GM04503 (cell line): ENCODE results near the gene PLEKHG4B.

ENCODE experiments used
- DNase-seq: peaks from one replicate; pipeline ENCODE4 v3.0.0-alpha.2; 2012; ENCODE audit warnings: low read depth

PLEKHG4B gene

DNA sequence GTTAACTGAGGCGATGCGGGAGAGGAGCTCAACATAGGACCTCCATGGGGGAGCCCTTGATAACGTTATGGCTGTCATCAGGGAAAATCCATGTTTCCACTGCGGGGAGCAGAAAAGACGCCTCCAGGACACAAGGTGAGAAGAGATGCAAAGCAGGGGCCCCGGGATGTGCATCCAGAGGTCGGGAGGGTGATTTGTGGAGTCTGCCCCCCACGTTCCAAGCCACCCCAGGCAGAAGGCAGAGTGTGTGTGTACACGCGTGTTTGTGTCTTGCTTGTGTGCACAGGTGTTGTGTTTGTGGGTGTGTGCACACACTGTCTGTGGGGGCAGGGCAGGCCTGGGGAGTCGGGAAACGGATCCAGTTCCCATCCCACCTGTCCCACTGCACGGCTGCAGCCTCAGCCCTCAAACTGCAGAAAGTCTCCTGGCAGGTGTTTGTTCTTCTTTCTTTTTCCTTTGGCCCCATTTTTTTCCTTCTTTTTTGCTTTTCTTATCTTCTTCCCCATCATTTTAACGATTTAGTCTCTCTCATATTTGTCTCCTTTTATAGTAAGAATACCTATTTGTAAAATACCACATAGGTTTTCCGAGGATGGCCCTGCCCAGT, 17.4 kb upstream of the PLEKHG4B start:
- no peak for DNase-seq

DNA sequence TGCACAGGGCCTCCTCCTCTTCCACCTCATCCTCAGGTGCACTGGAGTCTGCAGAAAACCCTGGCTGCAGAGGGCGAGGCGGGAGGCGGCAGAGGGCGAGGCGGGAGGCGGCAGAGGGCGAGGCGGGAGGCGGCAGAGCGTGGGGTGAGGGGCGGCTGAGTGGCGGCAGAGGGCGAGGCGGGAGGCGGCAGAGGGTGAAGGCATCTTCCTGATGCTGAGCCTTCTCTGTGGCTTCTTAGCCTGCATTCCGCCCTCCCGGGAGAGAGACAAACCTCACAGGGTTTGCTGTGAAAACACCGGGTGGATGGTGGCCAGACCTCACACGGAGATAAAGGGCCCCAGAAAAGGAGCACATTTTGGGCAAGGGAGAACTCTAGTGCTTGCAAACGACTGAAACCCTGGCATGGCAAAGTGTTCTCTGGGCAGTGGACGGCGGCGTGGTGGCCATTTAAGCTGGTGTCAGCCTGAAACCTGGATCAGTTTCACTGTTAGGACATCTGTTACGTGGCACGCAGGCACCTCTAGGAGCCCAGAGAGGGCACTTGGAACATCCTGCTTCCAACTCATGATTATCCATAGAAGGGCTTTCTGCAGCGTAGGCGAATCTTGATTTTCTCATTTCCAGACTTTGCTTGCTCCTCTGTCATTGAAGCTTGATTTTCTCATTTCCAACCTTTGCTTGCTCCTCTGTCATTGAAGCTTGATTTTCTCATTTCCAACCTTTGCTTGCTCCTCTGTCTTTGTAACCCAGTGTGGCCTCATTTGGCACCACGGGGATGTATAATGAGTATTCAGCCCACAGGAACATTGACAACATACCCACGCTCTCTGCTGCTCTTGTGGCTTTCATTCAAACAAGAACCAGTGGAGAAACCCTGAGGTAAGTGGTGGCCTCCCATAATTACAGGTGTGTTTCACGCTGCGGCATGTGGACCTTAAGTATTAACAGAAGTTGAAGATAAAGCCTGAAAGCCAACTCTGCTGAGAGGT, 16.3 kb upstream of the PLEKHG4B start:
- DNase-seq, result no peak

DNA sequence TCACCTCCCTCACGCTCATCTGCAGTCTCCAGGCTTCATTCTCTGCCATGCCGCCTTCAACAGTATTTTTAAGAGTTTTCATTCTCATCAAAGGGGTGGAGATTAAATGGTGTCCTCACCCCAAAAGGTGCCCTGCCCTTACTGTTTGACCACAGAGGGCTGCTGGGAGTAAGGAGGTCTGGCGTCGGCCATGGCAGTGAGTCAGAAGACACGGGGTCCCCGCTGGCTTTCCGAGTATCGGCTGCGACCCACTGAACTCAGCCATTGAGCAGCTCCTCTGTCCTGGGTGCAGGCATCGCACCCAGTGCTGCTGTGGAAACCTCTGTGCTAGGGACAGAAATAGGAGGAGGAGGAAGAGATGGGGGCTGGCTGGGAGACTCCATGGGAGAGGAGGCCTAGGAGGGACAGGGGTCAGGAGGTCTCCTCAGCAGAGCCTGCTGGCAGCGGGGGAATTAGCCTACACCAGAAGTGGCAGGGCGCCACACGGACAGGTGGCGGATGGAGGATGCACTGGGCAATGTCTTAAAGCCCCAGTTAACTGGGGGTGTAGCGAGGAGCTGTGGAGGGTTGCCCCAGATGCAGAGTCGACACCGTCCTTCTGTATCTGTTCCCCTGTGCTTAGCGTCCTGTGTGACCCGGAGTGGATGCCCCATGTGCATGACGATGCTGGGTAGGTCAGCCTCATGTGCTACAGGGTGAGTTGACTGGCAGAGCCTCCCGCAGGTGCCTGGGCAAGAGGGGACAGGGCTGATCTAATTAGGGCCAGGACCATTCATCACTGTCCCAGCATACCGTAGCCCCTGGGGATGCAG, 15.4 kb upstream of the PLEKHG4B start:
- no peak for DNase-seq

DNA sequence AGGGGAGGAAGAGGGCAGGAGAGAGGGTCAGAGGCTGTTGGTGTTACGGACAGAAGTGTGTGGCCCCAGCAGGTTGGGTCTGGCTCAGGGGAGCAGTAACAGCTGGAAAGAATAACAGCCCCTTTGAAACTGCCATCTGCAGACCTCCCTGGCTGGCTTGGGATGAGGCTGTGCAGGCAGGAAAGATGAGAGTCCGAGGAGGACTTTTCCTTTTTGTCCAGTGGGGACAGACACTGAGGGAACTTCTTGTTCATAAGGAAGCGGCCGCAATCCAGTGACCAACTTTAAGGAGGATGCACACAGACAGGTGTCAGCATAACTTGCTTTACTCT, 14.8 kb upstream of the PLEKHG4B start:
- DNase-seq, result no peak

DNA sequence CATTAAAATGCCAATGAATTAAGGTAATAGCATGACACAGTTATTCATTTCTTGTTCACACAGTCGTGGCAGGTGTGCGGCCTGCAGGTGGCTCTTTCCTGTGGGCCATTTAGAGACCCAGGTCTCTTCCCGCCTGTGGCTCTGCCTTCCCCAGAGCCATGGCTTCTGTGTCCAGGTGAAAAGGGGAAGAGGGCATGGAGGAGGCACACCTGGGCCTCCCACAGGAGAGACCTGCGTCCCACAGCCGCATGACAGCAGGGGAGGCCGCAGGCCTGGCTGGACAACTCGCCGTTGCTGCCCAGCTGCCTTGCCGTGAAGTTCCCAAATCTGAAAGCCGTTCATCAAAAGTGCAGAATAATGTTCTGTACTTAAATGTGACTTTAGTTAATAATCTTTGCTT, 14.4 kb upstream of the PLEKHG4B start:
- no peak for DNase-seq

DNA sequence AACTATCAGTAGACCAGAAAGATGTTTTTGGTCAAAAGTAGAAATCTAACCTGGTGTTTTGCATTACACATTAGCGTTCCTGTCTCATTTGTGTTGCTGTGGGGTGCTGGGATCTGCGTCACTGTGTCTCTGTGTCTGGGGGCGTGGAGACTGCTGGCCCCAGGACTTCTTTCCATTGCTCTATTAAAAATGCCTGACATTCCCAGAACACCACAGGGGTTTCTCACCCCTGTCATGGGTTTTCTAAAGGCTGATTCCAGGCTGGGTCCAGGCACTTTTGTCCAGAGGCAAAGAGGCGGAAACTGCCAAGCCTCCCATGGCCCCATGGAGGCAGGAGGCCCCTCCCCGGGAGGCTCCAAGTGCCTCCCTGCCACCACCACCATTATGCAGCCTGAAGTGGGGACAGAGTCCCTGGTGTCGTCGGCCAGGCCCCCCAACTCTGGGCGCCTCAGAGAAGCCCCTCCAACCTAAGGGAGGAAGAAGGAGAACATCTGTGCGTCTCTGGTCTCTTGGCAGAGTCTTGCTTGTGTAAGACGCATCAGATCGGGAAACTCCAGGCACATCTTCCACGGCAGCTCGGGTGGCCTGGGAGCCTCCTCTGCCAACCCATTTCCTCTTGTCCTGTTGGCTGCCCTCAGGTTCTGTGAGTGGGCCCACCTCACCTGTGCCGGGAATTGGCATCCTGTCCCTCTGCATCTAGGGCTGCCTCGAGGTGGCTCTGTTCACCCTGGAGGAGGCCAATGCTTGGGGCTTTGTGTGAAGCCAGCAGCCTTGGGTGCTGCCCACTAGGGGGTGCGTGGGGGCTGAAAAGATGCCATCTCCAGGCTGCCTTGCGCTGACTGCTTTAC, 13.8 kb upstream of the PLEKHG4B start:
- no peak for DNase-seq

DNA sequence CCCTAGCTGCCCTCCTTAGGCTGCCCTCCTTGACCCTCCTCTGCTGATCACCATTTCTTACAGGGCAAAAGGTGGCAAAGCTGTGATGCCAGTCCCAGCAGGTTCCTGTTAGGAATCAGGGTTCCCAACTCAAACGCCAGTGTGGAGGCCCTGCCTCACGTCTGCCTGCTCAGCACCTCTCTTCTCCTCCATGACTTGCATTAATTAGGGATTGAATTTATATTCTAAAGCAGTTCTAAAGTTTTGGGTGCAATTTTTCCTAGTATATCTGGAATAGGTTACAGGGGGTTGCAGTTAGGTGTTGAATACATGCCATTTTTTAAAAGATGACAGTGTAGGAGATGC, 13.2 kb upstream of the PLEKHG4B start:
- no peak for DNase-seq

DNA sequence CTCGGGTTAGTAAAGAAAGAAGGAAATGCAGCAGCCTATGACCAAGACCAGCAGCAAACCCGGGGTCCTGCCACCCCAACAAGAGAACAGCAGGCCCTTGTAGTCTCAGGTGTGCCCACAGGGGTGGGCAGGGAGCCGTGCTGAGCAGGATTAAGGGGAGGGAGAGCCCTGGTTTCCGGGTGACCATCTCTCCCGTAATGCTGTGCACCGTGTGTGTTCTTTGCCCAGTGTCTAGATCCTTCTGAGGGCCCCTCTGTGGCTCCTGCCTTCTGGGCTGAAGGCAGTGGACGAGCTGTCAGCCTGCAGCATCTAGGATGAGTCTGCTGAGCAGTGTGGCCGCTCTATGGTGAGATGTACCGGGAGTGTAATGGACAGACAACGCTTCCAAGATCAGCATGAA, 12.7 kb upstream of the PLEKHG4B start:
- DNase-seq, result no peak

DNA sequence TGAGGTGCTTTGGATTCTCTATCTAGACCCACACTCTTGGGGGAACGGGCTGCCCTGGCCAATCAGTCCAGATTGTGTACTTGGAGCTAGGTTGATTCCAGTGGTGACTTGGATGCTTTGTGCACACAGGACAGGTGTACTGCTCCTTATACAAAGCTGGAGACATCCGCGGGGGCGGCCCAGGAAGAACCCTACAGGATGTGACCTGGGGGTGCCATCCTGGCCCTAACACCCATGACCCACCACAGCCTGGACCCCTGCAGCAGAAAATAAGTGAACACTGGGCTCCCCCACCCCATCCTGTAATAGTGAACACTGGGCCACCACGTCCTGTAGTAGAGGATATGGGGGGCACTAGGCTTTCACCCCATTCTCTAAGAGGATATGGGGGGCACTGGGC, 12.1 kb upstream of the PLEKHG4B start:
- DNase-seq, result no peak

DNA sequence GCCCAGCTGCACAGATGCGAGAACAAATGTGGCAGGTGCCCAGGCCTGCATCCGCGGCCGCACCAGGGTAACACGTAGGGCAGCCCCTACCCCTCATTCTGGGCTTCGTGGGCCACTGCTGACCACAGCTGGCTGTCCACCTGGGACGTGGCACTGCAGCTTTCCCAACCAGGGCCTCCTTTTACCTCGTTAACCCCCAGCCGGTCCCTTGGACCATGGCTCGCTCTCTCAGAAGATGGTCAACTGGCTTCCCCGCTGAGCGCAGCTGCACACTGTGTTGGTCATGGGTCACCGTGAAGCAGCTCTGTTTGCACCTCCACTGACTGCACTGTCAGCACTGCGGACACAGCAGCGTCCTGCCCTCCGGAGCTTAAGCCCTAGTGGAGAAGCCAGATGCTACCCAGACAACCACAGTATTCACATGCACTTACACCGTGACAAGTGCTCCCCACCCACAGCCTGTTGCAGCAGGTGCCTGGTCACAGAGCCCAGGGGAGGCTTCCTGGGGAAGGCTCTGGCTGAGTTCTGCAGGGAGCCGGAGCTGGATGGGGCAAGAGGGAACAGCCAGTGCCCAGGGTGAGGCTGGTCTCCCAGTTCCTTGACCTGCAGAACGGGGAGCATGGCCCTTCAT, 10.5 kb upstream of the PLEKHG4B start:
- no peak for DNase-seq

DNA sequence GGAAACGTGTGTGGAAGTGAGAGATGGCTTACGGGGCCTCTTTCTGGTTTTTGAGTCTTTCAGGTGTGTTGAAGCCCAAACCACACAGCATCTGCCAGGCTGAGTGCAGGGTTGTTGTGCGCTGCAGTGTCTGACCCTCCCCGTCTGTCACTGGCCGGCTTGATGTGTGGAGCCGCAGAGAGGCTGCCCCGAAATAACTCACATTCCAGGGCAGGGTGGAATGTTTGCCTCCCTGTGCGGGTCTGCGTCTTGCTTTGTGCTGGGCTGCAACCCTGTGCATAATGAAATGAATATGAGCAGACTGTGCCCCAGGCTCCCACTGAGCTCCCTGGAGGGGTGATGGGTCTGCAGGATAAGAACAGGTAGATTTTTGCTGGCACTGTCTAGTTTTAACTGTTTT, 9.9 kb upstream of the PLEKHG4B start:
- DNase-seq, result no peak

DNA sequence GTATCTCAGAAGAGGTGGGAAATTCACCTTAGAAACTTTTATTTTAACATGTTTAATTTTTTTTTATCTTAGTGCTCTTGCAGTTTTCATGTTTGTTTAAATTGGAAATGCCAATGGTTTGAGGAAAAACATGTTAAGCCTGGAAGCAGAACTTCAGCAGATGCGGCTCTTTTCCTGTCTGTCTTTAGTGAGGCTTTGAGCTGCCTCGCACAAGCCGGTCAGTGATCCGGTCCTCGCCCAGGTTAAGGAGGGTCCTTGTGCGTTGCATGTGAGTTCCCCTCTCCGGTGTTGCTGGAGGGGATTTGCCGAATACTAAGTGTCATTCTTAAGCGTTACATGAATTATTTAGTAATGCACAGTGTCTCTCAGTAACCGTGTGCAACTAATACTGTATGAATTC, 9.4 kb upstream of the PLEKHG4B start:
- no peak for DNase-seq

DNA sequence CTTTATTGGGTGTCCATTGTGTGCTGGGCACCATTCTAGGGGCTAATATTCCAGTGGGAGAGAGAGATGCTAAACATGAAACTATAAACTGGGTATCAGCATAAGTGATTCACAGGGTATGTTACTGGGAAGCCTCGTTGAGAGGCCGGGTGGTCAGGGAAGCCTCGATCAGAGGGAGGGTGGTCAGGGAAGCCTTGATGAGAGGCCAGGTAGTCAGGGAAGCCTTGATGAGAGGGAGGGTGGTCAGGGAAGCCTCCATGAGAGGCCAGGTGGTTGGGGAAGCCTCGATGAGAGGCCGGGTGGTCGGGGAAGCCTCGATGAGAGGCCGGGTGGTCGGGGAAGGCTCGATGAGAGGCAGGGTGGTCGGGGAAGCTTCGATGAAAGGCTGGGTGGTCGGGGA, 8.9 kb upstream of the PLEKHG4B start:
- DNase-seq, result no peak

DNA sequence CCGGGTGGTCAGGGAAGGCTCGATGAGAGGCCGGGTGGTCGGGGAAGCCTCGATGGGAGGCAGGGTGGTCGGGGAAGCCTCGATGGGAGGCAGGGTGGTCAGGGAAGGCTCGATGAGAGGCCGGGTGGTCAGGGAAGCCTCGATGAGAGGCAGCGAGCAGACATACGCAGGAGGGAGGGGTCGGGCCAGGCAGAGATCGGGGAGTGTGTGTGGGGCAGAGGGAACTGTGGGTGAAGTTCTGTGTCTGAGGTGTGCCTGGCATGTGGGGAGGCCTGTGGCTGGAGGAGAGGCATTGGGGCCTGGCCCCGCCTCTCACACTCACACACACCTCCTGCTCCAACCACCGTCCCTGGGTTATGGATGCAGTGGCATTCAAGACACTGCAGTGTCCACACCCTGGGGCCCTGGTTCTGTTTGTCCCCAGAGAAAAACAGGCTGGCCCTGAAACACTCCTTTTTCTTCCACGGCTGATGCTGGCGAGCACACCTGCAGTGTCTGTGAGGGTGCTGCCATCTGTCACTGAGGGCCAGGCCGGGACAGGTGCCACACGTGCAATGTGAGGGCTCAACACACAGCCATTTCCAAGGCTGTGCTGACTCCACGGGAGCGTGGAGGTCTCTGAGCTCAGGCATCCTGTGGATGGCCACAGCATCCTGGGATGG, 6.5 kb upstream of the PLEKHG4B start:
- no peak for DNase-seq

DNA sequence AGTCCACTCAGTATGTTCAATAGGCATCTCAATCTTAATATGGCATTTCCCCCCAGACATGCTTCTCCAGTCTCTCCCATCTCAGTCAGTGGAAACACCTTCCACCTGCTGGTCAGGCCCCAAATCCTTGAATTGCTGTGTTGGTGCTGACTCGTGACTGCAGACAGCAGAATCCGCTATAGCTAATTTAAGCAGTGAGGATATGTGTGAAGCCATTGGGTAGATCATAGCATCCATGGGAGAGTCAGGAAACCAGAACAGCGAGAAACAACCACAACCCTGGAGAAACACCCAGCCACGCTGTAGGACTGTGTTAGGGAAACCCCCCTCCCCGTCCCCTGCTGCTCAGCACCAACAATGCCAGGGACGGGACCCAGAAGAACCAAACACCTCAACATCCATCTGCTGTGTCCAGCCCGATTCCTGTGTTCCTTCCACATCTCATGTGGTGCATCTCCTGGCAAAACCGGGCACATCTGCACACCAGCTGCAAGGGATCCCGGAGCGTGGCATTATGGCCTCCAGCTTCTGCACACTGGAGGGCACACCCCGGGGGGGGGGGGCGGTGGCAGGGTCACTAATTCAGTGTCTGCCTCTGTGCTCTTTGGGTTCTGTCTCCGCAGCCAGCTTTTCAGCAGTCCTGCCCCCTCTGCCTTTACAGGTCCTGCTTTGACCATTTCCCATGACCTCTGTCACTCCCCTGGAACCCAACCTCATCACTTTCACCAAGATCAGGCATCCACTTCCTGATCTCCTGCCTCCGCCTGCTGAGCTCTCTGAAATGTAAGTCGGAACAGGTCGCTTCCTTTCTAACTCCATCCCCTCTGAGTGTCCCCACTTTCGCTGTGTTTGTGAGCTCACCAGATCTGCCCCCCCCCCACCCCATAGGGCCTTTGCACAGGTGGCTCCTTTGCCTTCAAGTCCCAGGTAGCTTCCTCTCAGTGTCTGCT, 2.4 kb upstream of the PLEKHG4B start:
- DNase-seq, result no peak

DNA sequence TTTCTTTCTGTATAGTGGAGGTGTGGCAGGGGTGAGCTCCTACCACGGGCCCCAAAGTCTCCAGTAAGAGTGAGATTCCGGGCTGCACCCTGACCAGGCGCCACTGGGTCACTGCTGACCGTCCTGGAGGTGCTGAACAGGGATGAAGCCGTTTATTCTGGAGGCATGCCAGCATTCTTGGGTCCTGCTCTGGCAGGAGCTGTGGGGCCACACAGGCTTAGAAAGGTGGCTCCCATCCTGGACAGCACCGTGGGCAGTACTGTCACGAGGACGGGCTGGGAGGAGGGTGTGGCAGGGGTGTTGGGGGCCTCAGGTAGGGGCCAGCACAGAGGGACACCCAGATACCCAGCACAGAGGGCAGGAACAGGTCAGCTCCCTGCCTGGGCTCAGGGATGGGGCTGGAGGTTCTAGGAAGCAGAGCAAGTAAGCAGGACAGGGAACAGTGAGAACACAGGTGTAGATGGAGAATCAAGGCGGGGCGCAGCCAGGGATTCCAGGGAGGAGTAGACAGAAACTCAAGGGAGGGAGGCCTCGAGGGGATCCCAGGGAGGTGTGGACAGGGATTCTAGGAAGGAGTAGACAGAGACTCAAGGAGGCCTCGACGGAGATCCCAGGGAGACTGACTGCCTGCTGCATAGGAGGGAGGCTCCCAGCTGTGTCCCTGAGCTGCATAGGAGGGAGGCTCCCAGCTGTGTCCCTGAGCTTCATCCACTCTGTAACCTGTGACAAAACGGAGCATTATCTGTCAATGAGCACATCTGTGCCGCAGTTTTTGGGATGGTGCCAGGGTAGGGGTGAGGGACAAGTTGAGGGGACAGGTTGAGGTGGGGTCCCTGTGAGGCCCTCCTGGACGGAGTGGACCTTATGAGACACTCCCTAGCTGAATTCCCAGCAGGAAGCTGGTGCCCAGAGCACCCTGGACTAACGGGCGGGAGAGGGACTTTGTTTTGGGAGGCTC, 1.1 kb upstream of the PLEKHG4B start:
- DNase-seq, result no peak

DNA sequence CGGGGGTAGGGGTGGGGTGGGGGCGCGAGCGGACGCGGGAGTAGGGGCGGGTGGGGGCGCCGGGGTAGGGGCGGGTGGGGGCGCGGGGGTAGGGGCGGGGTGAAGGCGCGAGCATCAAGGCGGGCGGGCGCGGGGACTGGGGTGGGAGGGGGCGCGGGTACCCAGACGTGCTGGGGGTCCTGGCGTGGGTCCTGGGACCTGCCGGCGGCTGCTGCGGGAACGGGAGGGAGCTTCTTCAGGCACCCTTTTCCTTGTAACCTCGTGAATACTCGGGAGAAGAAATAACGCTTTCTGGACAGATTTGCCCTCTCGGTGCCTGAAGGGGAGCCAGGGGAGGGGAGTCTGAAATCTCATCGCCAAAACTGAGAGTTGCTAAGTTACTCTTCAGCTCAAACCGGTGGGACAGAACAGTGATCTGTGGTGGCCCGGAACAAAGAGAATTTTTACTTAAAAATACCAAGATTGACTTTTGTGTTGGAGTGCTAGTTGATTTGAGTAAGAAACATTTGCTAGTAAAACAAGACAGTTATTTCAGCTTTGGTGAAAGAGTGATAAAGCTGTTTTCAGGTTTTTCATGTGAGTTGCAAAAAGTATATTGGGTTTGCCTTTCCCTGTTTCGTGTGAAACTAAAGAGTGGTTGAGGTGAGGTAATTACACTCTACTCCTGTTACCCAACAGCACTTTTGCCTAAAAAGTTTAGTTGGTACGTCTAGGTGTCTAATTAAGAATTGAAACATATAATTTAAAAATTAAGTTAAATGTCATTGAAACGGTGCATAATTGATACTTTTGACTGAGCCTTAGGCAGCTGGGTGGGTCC, 643 bp downstream of the PLEKHG4B start:
- DNase-seq, result no peak
